B cell (primary cell): Measurements from ENCODE around the gene ITPRIPL2.

Source experiments
- EZH2 ChIP-seq: IDR thresholded peaks from 2 replicates; pipeline ENCODE4 v1.6.1; 2012; ENCODE audit warnings: borderline replicate concordance, low read depth, mild to moderate bottlenecking, moderate library complexity, low read length; ENCODE audit not compliant: insufficient read depth, poor library complexity, severe bottlenecking
- TF ChIP-seq, protein P1 (sequence below): fragments of 200-600 bp; IDR thresholded peaks from one replicate; pipeline ENCODE4 v1.8.0; 2022; ENCODE audit warnings: antibody characterized with exemption, mild to moderate bottlenecking

DNA sequence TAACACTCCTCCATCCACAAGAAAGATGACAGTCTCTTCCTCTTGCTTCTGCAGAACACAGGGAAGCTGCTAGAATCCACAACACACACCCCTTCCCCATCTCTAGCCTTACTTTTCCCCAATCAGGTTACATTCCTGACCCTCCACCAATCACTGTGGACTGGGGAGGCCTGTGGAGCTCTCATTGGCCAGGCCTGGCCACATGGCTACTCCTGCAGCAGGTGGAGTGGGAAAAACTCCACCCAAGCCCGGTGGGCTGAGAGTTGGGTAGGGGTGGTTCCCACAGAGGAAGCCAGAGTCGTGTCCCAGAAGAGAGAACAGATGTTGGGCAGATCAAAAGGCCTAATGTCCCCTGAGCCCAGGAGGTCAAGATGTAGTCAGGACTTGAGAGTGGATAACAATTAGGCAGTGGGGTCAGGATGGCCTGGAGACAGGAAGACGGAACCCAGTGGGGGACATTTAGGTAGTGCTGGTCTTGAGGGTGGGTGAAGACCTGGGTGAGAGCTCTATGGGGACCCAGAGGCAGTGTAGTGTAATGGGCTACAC, 24.3 kb upstream of the ITPRIPL2 start:
- TF ChIP-seq, protein P1, sequence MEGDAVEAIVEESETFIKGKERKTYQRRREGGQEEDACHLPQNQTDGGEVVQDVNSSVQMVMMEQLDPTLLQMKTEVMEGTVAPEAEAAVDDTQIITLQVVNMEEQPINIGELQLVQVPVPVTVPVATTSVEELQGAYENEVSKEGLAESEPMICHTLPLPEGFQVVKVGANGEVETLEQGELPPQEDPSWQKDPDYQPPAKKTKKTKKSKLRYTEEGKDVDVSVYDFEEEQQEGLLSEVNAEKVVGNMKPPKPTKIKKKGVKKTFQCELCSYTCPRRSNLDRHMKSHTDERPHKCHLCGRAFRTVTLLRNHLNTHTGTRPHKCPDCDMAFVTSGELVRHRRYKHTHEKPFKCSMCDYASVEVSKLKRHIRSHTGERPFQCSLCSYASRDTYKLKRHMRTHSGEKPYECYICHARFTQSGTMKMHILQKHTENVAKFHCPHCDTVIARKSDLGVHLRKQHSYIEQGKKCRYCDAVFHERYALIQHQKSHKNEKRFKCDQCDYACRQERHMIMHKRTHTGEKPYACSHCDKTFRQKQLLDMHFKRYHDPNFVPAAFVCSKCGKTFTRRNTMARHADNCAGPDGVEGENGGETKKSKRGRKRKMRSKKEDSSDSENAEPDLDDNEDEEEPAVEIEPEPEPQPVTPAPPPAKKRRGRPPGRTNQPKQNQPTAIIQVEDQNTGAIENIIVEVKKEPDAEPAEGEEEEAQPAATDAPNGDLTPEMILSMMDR = no peak
- TF ChIP-seq EZH2 = no peak
